Karpas-422 (cell line): ENCODE data around the gene ABCA10. TPM values are rescaled to one million over a fixed set of nuclear protein-coding genes. Genes with fewer than 3 reads are reported as not detected.

Experiments used
- DNase-seq: peaks from one replicate; pipeline ENCODE4 v3.0.0-alpha.2; 2015
- H2AFZ ChIP-seq: fragments of 200-600 bp; sonication (generic); 2 replicates; pipeline ENCODE4 v1.6.1; 2014; ENCODE audit warnings: antibody characterized with exemption, low read length, mixed read lengths
- H3K27ac ChIP-seq: fragments of 200-600 bp; sonication (generic); 2 replicates; pipeline ENCODE4 v1.5.1; 2014; ENCODE audit warnings: mild to moderate bottlenecking, low read length, moderate library complexity
- H3K27me3 ChIP-seq: fragments of 200-600 bp; sonication (generic); 2 replicates; pipeline ENCODE4 v1.6.1; 2014; ENCODE audit warnings: low read length, mixed read lengths
- H3K36me3 ChIP-seq: fragments of 200-600 bp; sonication (generic); 2 replicates; pipeline ENCODE4 v1.6.1; 2014; ENCODE audit warnings: low read length, mixed read lengths; ENCODE audit not compliant: insufficient read depth
- H3K4me1 ChIP-seq: fragments of 200-600 bp; sonication (generic); 2 replicates; pipeline ENCODE4 v1.6.1; 2014; ENCODE audit warnings: mild to moderate bottlenecking, low read length, mixed read lengths
- H3K4me2 ChIP-seq: fragments of 200-600 bp; sonication (generic); 2 replicates; pipeline ENCODE4 v1.6.1; 2014; ENCODE audit warnings: low read length, low read depth, mild to moderate bottlenecking; ENCODE audit not compliant: poor library complexity, severe bottlenecking
- H3K4me3 ChIP-seq: fragments of 200-600 bp; sonication (generic); 2 replicates; pipeline ENCODE4 v1.5.1; 2014; ENCODE audit warnings: mild to moderate bottlenecking, antibody characterized with exemption, low read length, mixed read lengths
- H3K79me2 ChIP-seq: fragments of 200-600 bp; sonication (generic); 2 replicates; pipeline ENCODE4 v1.6.1; 2014; ENCODE audit warnings: mild to moderate bottlenecking, low read length, mixed read lengths
- H3K9ac ChIP-seq: fragments of 200-600 bp; sonication (generic); 2 replicates; pipeline ENCODE4 v1.6.0; 2014; ENCODE audit warnings: low read length
- H3K9me2 ChIP-seq: fragments of 200-600 bp; sonication (generic), shearing (Covaris generic); replicated peaks from 2 replicates; pipeline ENCODE4 v1.6.0; 2014; ENCODE audit warnings: mild to moderate bottlenecking, low read length, moderate library complexity; ENCODE audit not compliant: insufficient read depth
- H3K9me3 ChIP-seq: fragments of 300-700, 200-600 bp; sonication (generic); 2 replicates; pipeline ENCODE4 v1.6.1; 2014; ENCODE audit warnings: low read length, mixed read lengths
- H4K20me1 ChIP-seq: fragments of 200-600 bp; sonication (generic); 2 replicates; pipeline ENCODE4 v1.6.1; 2014; ENCODE audit warnings: mild to moderate bottlenecking, antibody characterized with exemption, low read length, low read depth; ENCODE audit not compliant: insufficient read depth
- total RNA-seq: library from RNA; depleted of rRNA; stranded (reverse); fragments of >200 nt; shearing (Covaris generic); gene quantifications from 2 replicates; pipeline ENCODE4 v1.2.3, GENCODE V29; 2014; ENCODE audit warnings: low replicate concordance

Gene ABCA10
- total RNA-seq, 1 experiment from 2014 or later = 2.2 TPM

GRCh38 chr17:69236464-69236863, 7.8 kb upstream of the ABCA10 start:
- H3K9ac ChIP-seq = no peak overlapping the region
- H3K79me2 ChIP-seq = no peaks in the 10 kb centered on the region
- no peaks in the 10 kb centered on the region for H3K9me2 ChIP-seq
- H3K27ac ChIP-seq = no peak overlapping the region
- H3K4me2 ChIP-seq = no peak overlapping the region
- no peaks in the 10 kb centered on the region for H3K36me3 ChIP-seq
- no peaks in the 10 kb centered on the region for H3K27me3 ChIP-seq
- no peaks in the 10 kb centered on the region for H3K4me1 ChIP-seq
- no peak overlapping the region for H2AFZ ChIP-seq
- DNase-seq = no peak
- no peaks in the 10 kb centered on the region for H3K9me3 ChIP-seq
- H4K20me1 ChIP-seq = no peaks in the 10 kb centered on the region
- H3K4me3 ChIP-seq = no peak overlapping the region

DNA sequence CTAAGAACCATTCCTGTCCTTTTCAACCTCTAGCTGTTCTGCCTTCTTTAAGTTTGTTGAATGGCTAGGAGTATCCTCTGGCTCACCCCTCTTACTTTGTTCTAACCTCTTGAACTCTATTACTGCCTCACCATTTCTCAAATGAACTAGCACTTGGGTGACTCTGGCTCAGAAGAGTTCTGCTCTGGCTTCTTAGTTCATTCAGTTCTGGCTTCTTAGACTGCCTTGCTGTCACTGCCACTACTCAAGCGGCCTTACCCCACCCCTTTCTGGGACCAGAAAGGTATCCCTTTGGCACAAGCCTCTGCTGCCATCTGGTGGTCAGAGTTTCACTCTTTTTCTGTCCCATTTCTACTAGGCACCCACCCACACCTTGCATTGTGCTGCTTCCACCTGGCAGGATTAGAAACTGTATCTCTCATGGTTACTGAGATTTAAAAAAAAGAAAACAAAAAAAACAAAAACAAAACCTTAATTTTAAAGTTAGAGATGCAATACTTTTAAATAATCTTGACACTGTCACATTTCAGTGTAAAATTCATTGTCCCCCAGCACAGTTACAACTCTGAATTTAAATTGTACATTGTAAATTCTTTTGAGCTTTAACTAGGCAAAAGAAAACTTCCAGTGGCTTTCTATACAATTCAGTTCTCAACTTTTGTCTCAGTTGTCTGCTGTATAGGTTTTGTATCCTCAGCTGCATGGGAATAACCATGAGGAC, 6.9 kb upstream of the ABCA10 start:
- Histone ChIP-seq H3K27me3 (no peaks in the 10 kb centered on the region), H4K20me1 (no peaks in the 10 kb centered on the region), H3K4me1 (no peaks in the 10 kb centered on the region), H2AFZ (no peak overlapping the region), H3K9me2 (no peaks in the 10 kb centered on the region), H3K4me2 (no peak overlapping the region), H3K36me3 (no peaks in the 10 kb centered on the region), H3K9me3 (no peaks in the 10 kb centered on the region), H3K9ac (no peak overlapping the region), H3K27ac (no peak overlapping the region), H3K79me2 (no peaks in the 10 kb centered on the region), H3K4me3 (no peak overlapping the region)
- peak; percentile 94 for DNase-seq

- no peak for DNase-seq
- H3K27me3 ChIP-seq = no peaks in the 10 kb centered on the region
- H3K36me3 ChIP-seq = no peaks in the 10 kb centered on the region
- no peak overlapping the region for H3K4me2 ChIP-seq
- no peak overlapping the region for H2AFZ ChIP-seq
- H3K27ac ChIP-seq = no peak overlapping the region
- no peak overlapping the region for H3K9ac ChIP-seq
- H3K79me2 ChIP-seq = no peaks in the 10 kb centered on the region
- H3K4me3 ChIP-seq = no peak overlapping the region
- H4K20me1 ChIP-seq = no peaks in the 10 kb centered on the region
- H3K9me3 ChIP-seq = no peaks in the 10 kb centered on the region
- H3K9me2 ChIP-seq = no peaks in the 10 kb centered on the region
- H3K4me1 ChIP-seq = peaks cover 6% of the 10 kb centered on the region
These were observed 4.0 kb upstream of the ABCA10 start for GRCh38 chr17:69232650-69233049.

DNA sequence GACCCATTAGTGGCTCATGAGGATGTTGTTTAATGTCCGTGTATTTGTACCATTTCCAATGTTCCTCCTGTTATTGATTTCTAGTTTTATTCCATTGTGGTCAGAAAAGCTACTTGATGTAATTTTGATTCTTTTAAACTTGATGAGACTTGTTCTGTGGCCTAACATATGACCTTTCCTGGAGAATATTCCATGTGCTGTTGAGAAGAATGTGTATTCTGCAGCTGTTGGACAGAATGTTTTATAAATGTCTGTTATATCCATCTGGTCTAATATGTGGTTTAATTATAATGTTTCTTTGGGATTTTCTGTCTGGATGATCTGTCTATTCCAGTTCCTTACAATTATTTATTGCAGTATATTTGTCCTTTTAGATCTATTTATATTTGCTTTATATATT, 2.9 kb upstream of the ABCA10 start:
- Histone ChIP-seq H3K4me2 (no peak overlapping the region), H2AFZ (no peak overlapping the region), H3K79me2 (no peaks in the 10 kb centered on the region), H3K9me2 (no peaks in the 10 kb centered on the region), H3K9me3 (no peaks in the 10 kb centered on the region), H3K27me3 (no peaks in the 10 kb centered on the region), H3K4me1 (peaks cover 8% of the 10 kb centered on the region), H3K36me3 (no peaks in the 10 kb centered on the region), H4K20me1 (no peaks in the 10 kb centered on the region), H3K4me3 (no peak overlapping the region), H3K27ac (no peak overlapping the region), H3K9ac (no peak overlapping the region)
- no peak for DNase-seq

DNA sequence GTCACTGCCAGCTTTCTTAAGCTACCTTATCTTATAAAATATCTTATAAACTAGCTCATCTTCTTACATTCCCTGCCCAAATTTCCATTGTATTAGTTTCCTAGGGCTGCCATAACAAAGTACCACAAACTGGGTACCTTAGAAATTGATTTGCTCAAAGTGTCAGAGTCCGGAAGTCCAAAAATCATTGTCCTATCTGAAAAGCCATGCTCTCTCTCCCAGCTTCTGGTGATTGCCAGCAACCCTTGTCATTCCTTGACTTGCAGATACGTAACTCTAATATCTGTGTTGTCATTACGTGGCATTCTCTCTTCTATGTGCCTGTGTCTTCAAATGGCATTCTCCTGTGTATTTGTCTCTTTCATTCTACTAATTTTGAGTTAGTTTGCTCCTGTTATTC, 2.3 kb upstream of the ABCA10 start:
- Histone ChIP-seq H3K4me3 (no peak overlapping the region), H3K4me1 (peaks cover 8% of the 10 kb centered on the region), H2AFZ (no peak overlapping the region), H3K4me2 (no peak overlapping the region), H3K9me3 (no peaks in the 10 kb centered on the region), H3K27me3 (no peaks in the 10 kb centered on the region), H3K9ac (no peak overlapping the region), H4K20me1 (no peaks in the 10 kb centered on the region), H3K79me2 (no peaks in the 10 kb centered on the region), H3K36me3 (no peaks in the 10 kb centered on the region), H3K9me2 (no peaks in the 10 kb centered on the region), H3K27ac (no peak overlapping the region)
- no peak for DNase-seq

DNA sequence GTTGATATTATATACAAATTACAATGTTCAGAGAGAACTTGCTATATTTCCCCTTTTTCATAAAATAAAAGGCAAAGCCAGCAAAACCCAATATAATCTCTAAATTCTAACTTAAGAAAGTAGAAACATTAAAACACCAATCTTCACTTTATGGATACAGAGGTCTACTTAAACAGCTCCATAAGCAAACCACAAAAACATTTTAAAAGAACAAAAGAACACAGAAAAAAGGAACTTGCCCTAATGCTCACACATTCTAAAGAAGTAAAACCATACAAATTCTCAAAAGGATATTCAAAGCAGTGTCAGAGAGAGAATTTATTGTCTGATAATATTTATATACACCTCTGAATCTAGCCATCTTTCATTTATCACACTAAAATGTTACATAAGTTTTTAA, 606 bp downstream of the ABCA10 start:
- Histone ChIP-seq H3K79me2 (no peaks in the 10 kb centered on the region), H3K4me2 (no peak overlapping the region), H3K27me3 (no peaks in the 10 kb centered on the region), H3K36me3 (no peaks in the 10 kb centered on the region), H3K27ac (no peak overlapping the region), H3K4me1 (peaks cover 8% of the 10 kb centered on the region), H3K9me2 (no peaks in the 10 kb centered on the region), H3K9me3 (no peaks in the 10 kb centered on the region), H4K20me1 (no peaks in the 10 kb centered on the region), H3K4me3 (no peak overlapping the region), H2AFZ (no peak overlapping the region), H3K9ac (no peak overlapping the region)
- DNase-seq = no peak

GRCh38 chr17:69227541-69227940, 1.1 kb downstream of the ABCA10 start:
- Histone ChIP-seq H3K4me1 (peaks cover 8% of the 10 kb centered on the region), H3K79me2 (no peaks in the 10 kb centered on the region), H3K4me2 (no peak overlapping the region), H3K27ac (no peak overlapping the region), H2AFZ (no peak overlapping the region), H3K27me3 (no peaks in the 10 kb centered on the region), H3K4me3 (no peak overlapping the region), H3K9me3 (no peaks in the 10 kb centered on the region), H3K9ac (no peak overlapping the region), H3K36me3 (no peaks in the 10 kb centered on the region), H3K9me2 (no peaks in the 10 kb centered on the region), H4K20me1 (no peaks in the 10 kb centered on the region)
- no peak for DNase-seq

DNA sequence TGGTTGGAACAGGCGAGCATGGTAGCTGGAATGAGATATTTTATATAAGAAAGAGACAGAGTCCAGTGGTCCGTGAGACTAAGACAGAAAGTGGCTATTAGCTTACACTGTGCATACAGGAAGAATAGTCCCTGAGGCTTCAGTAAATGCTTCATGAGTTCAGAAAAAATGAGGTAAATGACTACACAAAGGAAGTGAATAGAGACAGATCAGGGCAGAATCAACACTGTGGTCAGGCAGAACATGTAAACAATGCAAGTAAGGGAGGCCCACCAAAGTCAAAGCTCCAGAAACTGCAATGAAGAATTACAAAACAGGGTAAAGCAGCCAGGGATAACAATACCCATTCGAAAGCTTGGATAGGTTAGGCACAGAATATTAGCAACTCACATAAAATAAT, 4.8 kb downstream of the ABCA10 start:
- DNase-seq = no peak
- H3K27ac ChIP-seq = no peak overlapping the region
- H3K27me3 ChIP-seq = no peaks in the 10 kb centered on the region

More for the DNA sequence above, 4.8 kb downstream of the ABCA10 start:
- H3K4me3 ChIP-seq = no peak overlapping the region
- H3K79me2 ChIP-seq = no peaks in the 10 kb centered on the region
- H3K9me3 ChIP-seq = no peaks in the 10 kb centered on the region
- no peak overlapping the region for H3K9ac ChIP-seq
- H3K4me2 ChIP-seq = no peak overlapping the region
- peaks cover 8% of the 10 kb centered on the region for H3K4me1 ChIP-seq
- no peaks in the 10 kb centered on the region for H4K20me1 ChIP-seq
- no peaks in the 10 kb centered on the region for H3K9me2 ChIP-seq
- no peaks in the 10 kb centered on the region for H3K36me3 ChIP-seq
- no peak overlapping the region for H2AFZ ChIP-seq
